Measurements from ENCODE around the gene GPR55.

DNA sequence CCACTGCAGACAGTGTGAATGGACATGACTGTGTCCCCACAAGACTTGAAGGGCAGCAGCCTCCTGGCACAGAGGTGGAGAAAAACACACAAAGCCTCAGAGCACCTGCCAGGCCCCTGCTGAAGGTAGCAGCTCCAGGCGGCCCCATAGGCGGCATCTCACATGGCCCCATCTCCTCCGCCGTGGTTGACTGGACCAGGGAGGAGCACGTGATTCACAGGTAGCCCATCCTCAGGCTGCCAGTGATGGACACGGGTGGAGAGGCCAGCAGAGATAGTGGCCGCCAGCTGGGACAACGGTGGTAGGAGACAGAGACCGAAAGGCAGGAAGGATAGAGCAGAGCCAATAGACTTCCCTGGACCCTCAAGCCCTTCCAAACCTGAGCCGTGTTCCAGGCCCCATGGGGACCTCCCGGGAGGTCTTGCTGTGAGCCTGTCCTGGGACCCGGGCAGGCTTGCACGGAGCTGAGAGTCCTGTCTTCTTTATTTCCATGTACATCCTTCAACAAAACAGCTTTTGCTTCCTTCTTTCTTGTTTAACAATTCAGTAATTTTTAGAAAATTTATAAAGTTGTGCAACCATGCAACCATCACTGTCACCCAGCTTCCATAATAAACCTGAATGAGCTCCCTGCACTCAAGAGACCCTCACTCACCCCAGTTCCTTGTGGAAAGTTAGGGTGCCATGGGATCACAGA is 26.9 kb downstream of the GPR55 start:
- TF ChIP-seq POLR2A (IDR thresholded peaks at IDR 0.05) = no peak
- TF ChIP-seq, protein P1, sequence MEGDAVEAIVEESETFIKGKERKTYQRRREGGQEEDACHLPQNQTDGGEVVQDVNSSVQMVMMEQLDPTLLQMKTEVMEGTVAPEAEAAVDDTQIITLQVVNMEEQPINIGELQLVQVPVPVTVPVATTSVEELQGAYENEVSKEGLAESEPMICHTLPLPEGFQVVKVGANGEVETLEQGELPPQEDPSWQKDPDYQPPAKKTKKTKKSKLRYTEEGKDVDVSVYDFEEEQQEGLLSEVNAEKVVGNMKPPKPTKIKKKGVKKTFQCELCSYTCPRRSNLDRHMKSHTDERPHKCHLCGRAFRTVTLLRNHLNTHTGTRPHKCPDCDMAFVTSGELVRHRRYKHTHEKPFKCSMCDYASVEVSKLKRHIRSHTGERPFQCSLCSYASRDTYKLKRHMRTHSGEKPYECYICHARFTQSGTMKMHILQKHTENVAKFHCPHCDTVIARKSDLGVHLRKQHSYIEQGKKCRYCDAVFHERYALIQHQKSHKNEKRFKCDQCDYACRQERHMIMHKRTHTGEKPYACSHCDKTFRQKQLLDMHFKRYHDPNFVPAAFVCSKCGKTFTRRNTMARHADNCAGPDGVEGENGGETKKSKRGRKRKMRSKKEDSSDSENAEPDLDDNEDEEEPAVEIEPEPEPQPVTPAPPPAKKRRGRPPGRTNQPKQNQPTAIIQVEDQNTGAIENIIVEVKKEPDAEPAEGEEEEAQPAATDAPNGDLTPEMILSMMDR (IDR thresholded peaks at IDR 0.05) = no peak
